CD4-positive, alpha-beta memory T cell (primary cell): ENCODE results near the gene GNL3. TPM values are rescaled to one million over a fixed set of nuclear protein-coding genes. Genes with fewer than 3 reads are reported as not detected.
"Not testable (repeated sequence)": the region's sequence is repeated elsewhere in the genome, so short reads cannot be mapped to it uniquely, and the experiment has no call there.

ENCODE experiments used
- CTCF ChIA-PET: fragments of 350-600 bp; sonication (Branson Sonifier 250); formaldehyde crosslinking; loops from one replicate; lab custom pipeline; 2021; ENCODE audit warnings: inconsistent platforms; ENCODE audit not compliant: partially characterized antibody; lab: Charles Lee
- POLR2A ChIA-PET: fragments of 350-600 bp; sonication (Branson Sonifier 250); formaldehyde crosslinking; loops from one replicate; lab custom pipeline; 2021; ENCODE audit not compliant: partially characterized antibody; lab: Charles Lee
- DNase-seq, 5 donors: peaks; one replicate each; pipeline versions ENCODE4 v3.0.0 to v3.0.0-alpha.2; 2020 to 2022; ENCODE audit warnings: mixed read lengths in 1 of 5
- H3K27ac ChIP-seq: one replicate; pipeline ENCODE4 v1.7.0; 2013; ENCODE audit warnings: low read depth, low read length
- H3K27me3 ChIP-seq: 2 replicates; pipeline ENCODE4 v1.7.0; 2013; ENCODE audit warnings: mild to moderate bottlenecking, low read length, moderate library complexity; ENCODE audit not compliant: insufficient read depth
- H3K36me3 ChIP-seq: 2 replicates; pipeline ENCODE4 v1.7.0; 2013; ENCODE audit warnings: mild to moderate bottlenecking, low read length, moderate library complexity; ENCODE audit not compliant: insufficient read depth
- H3K4me1 ChIP-seq: 2 replicates; pipeline ENCODE4 v1.7.0; 2013; ENCODE audit warnings: mild to moderate bottlenecking, low read length, moderate library complexity; ENCODE audit not compliant: insufficient read depth
- H3K4me3 ChIP-seq, 2 donors: one replicate each; pipeline ENCODE4 v1.7.0; 2013; ENCODE audit warnings: low read length in 2 of 2, mild to moderate bottlenecking in 1 of 2
- H3K9me3 ChIP-seq, 2 donors: one replicate each; pipeline ENCODE4 v1.7.0; 2013; ENCODE audit warnings: low read length in 2 of 2, control low read depth in 1 of 2; ENCODE audit not compliant: control insufficient read depth in 1 of 2
- H3K27ac Mint-ChIP-seq, 7 donors: one replicate each; pipeline ENCODE4 v1.8.0; 2020 to 2021; ENCODE audit warnings: mixed read lengths in 7 of 7, mild to moderate bottlenecking in 6 of 7, inconsistent platforms in 3 of 7, moderate library complexity in 3 of 7
- H3K27me3 Mint-ChIP-seq, 2 donors: one replicate each; pipeline ENCODE4 v1.8.0; 2020 to 2021; ENCODE audit warnings: mixed read lengths in 2 of 2
- H3K36me3 Mint-ChIP-seq, 2 donors: one replicate each; pipeline ENCODE4 v1.8.0; 2020 to 2021; ENCODE audit warnings: mixed read lengths in 2 of 2, inconsistent platforms in 1 of 2, mild to moderate bottlenecking in 1 of 2
- H3K4me1 Mint-ChIP-seq, 4 donors: one replicate each; pipeline ENCODE4 v1.8.0; 2020 to 2021; ENCODE audit warnings: mixed read lengths in 4 of 4, mild to moderate bottlenecking in 1 of 4
- H3K4me3 Mint-ChIP-seq, 8 donors: one replicate each; pipeline ENCODE4 v1.8.0; 2020 to 2021; ENCODE audit warnings: mixed read lengths in 8 of 8, mild to moderate bottlenecking in 7 of 8, moderate library complexity in 6 of 8, inconsistent platforms in 3 of 8
- H3K9me3 Mint-ChIP-seq, 8 donors: one replicate each; pipeline ENCODE4 v1.8.0; 2020 to 2021; ENCODE audit warnings: mixed read lengths in 8 of 8, mild to moderate bottlenecking in 5 of 8, inconsistent platforms in 3 of 8, moderate library complexity in 1 of 8
- intact Hi-C: fragments of 100-400 bp; cut with micrococcal nuclease; formaldehyde crosslinking; loops from one replicate; pipeline ENCODE4 v1.15.1; 2023
- polyA plus RNA-seq, 2 donors: library from polyadenylated mRNA; unstranded; fragments of 300-500 nt; fragmentation: Illumina TruSeq; gene quantifications; one replicate each; pipeline ENCODE4 v1.2.3, GENCODE V29; 2021
- total RNA-seq, 2 experiments: library from RNA; stranded (reverse); gene quantifications; one replicate each; pipeline ENCODE4 v1.2.3, GENCODE V29; 2021

The GNL3 gene
- total and polyA plus RNA-seq, 4 experiments from 2014 or later: 47.9 to 88.4 (median 75.2) TPM

DNA sequence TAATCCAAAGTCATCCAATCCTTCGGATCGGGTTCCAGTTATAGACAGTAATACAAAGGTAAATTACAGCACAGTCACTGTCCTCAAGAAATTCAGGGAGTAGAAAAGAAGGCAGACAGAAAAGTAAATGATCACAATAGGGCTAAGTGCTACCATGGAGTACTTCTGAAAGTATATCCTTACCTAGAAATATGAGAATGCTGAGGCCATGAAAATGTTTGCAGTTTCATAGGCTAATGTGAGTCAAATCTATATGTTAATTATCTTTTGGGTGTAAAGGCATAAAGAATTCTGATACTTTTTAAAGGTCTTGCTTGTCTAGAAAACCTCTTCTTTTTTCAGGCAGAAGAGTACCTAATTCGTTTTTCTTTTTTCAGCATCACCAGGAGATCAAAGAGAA is 29.9 kb upstream of the GNL3 start:
- Mint-ChIP-seq H3K36me3 (peaks cover 27 to 69% of the 10 kb centered on the region in 2 donors), H3K27ac (peak overlapping the region in 3 of 7 donors; percentile 19 to 81 (median 65)), H3K27me3 (no peaks in the 10 kb centered on the region), H3K4me3 (no peak overlapping the region), H3K9me3 (no peaks in the 10 kb centered on the region), H3K4me1 (peaks cover 0 to 6% (median 3%) of the 10 kb centered on the region in 4 donors)
- Histone ChIP-seq H3K9me3 (no peaks in the 10 kb centered on the region), H3K4me1 (no peaks in the 10 kb centered on the region), H3K27ac (no peak overlapping the region), H3K27me3 (no peaks in the 10 kb centered on the region), H3K36me3 (peaks cover 53% of the 10 kb centered on the region), H3K4me3 (no peak overlapping the region)
- ChIA-PET CTCF (no interaction called here), POLR2A (no interaction called here)
- intact Hi-C loops: no loop called here
- no peak for DNase-seq

DNA sequence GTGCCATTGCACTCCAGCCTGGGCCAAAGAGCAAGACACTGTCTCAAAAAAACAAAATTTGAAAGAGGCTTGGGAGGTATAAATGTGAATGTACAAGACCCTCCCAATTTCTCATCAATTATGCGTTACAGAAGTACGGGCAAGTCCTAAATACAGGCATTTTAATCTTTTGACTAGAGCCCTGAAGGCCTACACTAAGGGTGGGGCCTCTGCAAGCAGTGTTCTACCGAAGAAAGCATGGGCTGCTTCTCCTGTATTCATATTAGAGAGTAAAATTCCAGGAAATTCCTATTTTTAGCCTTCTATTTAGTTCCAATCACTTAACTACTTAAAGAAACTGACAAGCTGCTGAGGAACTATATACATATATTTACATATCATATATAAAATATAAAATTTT is 25.8 kb upstream of the GNL3 start:
- Mint-ChIP-seq H3K27me3 (no peaks in the 10 kb centered on the region), H3K9me3 (no peaks in the 10 kb centered on the region), H3K4me3 (no peak overlapping the region), H3K27ac (no peak overlapping the region), H3K4me1 (peaks cover 3 to 7% (median 5%) of the 10 kb centered on the region in 4 donors), H3K36me3 (peaks cover 37 to 68% of the 10 kb centered on the region in 2 donors)
- Histone ChIP-seq H3K4me3 (no peak overlapping the region), H3K9me3 (no peaks in the 10 kb centered on the region), H3K4me1 (no peaks in the 10 kb centered on the region), H3K36me3 (peaks cover 45% of the 10 kb centered on the region), H3K27ac (no peak overlapping the region), H3K27me3 (no peaks in the 10 kb centered on the region)
- intact Hi-C loops: no loop called here
- ChIA-PET CTCF (no interaction called here), POLR2A (no interaction called here)
- DNase-seq: no peak

DNA sequence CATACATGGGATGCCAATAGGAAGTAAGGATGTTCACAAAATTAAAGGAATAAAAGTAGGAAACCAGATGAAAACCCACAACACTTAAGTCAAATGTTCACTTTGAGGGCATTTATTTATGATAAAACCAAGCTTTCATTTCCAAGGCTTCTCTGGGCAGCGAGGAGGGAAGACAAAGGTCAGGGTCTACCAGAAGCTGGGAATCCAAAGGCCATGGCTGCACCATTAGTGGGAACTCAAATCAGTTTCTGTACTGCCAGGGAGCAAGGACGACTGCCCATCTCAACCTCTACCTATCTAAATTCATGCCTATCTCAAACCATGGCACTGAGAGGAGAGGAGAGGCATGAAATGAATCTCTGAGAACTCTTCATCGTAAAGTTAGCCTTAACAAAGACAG is 22.7 kb upstream of the GNL3 start:
- no peaks in the 10 kb centered on the region for H3K9me3 ChIP-seq
- Mint-ChIP-seq H3K9me3 (no peaks in the 10 kb centered on the region), H3K4me3 (no peak overlapping the region), H3K27ac (no peak overlapping the region), H3K27me3 (no peaks in the 10 kb centered on the region), H3K36me3 (peaks cover 32 to 57% of the 10 kb centered on the region in 2 donors), H3K4me1 (peaks cover 0 to 6% (median 4%) of the 10 kb centered on the region in 4 donors)
- ChIA-PET CTCF (no interaction called here), POLR2A (no interaction called here)
- H3K27ac ChIP-seq: no peak overlapping the region
- intact Hi-C loops: no loop called here
- H3K27me3 ChIP-seq: no peaks in the 10 kb centered on the region
- no peak overlapping the region for H3K4me3 ChIP-seq
- H3K36me3 ChIP-seq: peaks cover 37% of the 10 kb centered on the region
- no peaks in the 10 kb centered on the region for H3K4me1 ChIP-seq
- no peak for DNase-seq

DNA sequence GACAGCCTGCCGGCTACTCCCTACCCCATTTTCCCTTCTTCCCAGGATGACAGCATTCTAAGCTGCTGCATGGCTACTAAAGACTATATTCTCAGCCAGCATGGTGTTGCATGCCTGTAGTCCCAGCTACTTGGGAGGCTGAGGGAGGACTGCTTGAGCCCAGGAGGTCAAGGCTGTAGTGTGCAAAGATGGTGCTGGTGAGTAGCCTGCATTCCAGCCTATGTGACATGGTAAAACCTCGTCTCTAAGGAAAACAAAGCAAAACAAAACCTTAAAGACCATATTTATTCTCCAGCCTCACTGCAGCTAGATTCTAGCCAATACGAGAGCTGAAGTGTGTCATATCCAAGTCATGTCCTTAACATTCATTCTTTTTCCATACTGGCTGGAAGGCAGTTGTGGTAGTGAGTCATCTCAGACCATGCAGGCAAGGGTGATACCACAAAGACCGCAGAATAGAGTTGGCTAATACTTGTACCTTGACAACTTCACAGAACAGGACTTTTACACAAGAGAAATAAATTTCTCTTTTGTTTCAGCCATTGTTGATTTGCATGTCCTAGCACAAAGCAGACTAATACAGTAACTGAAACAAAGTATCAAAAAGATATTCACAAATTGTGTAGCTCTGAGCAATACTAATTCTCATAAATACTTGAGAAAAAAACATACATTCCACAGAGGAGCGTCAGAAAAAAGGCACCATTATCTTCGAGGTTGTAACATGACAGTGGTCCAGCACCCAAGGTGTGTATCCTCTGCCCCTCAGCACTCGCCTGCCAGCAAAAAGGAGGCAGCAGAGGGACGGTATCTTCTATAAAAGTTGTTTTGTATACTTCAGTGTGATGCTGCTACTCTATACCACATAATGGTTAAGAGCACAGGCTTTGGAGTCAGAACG is 15.0 kb upstream of the GNL3 start:
- Histone ChIP-seq H3K27me3 (no peaks in the 10 kb centered on the region), H3K27ac (no peak overlapping the region), H3K36me3 (peaks cover 14% of the 10 kb centered on the region), H3K4me1 (peaks cover 21% of the 10 kb centered on the region), H3K9me3 (no peaks in the 10 kb centered on the region), H3K4me3 (no peak overlapping the region)
- intact Hi-C loops: no loop called here
- peaks cover 26 to 36% (median 30%) of the 10 kb centered on the region in 4 donors for H3K4me1 Mint-ChIP-seq
- no peaks in the 10 kb centered on the region for H3K9me3 Mint-ChIP-seq
- POLR2A ChIA-PET: interaction anchor here (0.5 kb wide), 1 partner anchor 382 kb away, joined by 4 read pairs; no protein-coding TSS in a partner anchor
- H3K36me3 Mint-ChIP-seq: peaks cover 21 to 51% of the 10 kb centered on the region in 2 donors
- peak overlapping the region in 6 of 8 donors; percentile 40 to 80 (median 65) for H3K4me3 Mint-ChIP-seq
- H3K27me3 Mint-ChIP-seq: no peaks in the 10 kb centered on the region
- peak overlapping the region; percentile 74 to 96 (median 88) for H3K27ac Mint-ChIP-seq
- peak in 4 of 5 donors; percentile 6 to 77 (median 22) for DNase-seq
- CTCF ChIA-PET: no interaction called here

DNA sequence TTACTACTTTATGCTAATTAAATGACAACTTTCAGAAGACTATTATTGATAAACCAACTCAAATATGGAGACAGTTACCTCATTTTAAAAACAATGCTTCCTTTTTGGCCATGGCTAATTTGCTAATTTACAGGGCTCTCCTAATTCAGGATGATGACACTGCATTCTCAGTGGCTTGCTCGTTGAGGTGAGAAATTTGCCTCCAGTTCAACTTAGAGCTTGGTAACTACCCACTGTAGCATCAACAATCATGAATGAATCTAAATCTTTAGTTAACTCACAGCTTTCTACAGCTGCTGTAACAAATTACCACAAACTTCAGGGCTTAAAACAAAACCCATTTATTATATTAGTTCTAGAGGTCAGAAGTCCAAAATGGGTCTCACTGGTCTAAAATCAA is 14.2 kb upstream of the GNL3 start:
- CTCF ChIA-PET: no interaction called here
- Histone ChIP-seq H3K4me3 (no peak overlapping the region), H3K36me3 (peaks cover 12% of the 10 kb centered on the region), H3K9me3 (no peaks in the 10 kb centered on the region), H3K4me1 (peaks cover 21% of the 10 kb centered on the region), H3K27ac (no peak overlapping the region), H3K27me3 (no peaks in the 10 kb centered on the region)
- H3K4me1 Mint-ChIP-seq: peaks cover 26 to 40% (median 35%) of the 10 kb centered on the region in 4 donors
- peak overlapping the region in 1 of 8 donors; percentile 47 for H3K4me3 Mint-ChIP-seq
- peaks cover 28 to 57% of the 10 kb centered on the region in 2 donors for H3K36me3 Mint-ChIP-seq
- peak overlapping the region; percentile 74 to 96 (median 88) for H3K27ac Mint-ChIP-seq
- H3K9me3 Mint-ChIP-seq: no peaks in the 10 kb centered on the region
- intact Hi-C loops: no loop called here
- POLR2A ChIA-PET: no interaction called here
- DNase-seq: no peak
- H3K27me3 Mint-ChIP-seq: no peaks in the 10 kb centered on the region

DNA sequence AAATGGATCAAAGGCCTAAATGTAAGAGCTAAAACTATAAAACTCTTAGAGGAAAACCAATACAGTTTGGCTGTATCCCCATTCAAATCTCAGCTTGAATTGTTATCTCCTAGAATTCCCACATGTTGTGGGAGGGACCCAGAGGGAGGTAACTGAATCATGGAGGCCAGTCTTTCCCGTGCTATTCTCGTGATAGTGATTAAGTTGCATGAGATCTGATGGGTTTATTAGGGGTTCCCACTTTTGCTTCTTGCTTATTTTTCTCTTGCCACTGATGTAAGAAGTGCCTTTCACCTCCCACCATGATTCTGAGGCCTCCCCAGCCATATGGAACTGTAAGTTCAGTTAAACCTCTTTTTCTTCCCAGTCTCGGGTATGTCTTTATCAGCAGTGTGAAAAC is 9.6 kb upstream of the GNL3 start:
- Mint-ChIP-seq H3K27ac (peak overlapping the region in 1 of 7 donors; percentile 16), H3K36me3 (peaks cover 41 to 65% of the 10 kb centered on the region in 2 donors), H3K4me1 (peaks cover 26 to 47% (median 30%) of the 10 kb centered on the region in 4 donors)
- intact Hi-C loops, H3K4me3 Mint-ChIP-seq, POLR2A ChIA-PET, H3K9me3 Mint-ChIP-seq, H3K27me3 Mint-ChIP-seq, H3K4me3 ChIP-seq, H3K9me3 ChIP-seq, H3K27ac ChIP-seq, H3K27me3 ChIP-seq, DNase-seq: not testable (repeated sequence)
- H3K36me3 ChIP-seq: peaks cover 42% of the 10 kb centered on the region
- CTCF ChIA-PET: interaction anchor here (1.4 kb wide), 1 partner anchor 36 kb away, joined by 3 read pairs; no protein-coding TSS in a partner anchor
- H3K4me1 ChIP-seq: peaks cover 12% of the 10 kb centered on the region
